CD8-positive, alpha-beta memory T cell (primary cell): ENCODE data around the gene RNF14. TPM values are rescaled to one million over a fixed set of nuclear protein-coding genes. Genes with fewer than 3 reads are reported as not detected.
A peak's percentile ranks its signal among the peaks of the same experiment; 100 is the strongest.
"Not testable (repeated sequence)": the region's sequence is repeated elsewhere in the genome, so short reads cannot be mapped to it uniquely, and the experiment has no call there.

ENCODE experiments used
- CTCF ChIA-PET: fragments of 350-600 bp; sonication (Branson Sonifier 250); formaldehyde crosslinking; loops from one replicate; lab custom pipeline; 2021; ENCODE audit warnings: antibody characterized with exemption; lab: Charles Lee
- POLR2A ChIA-PET: fragments of 350-600 bp; sonication (Branson Sonifier 250); formaldehyde crosslinking; loops from one replicate; lab custom pipeline; 2021; ENCODE audit warnings: antibody characterized with exemption; lab: Charles Lee
- DNase-seq, 5 donors: peaks; one replicate each; pipeline versions ENCODE4 v3.0.0 to v3.0.0-alpha.2; 2020 to 2022; ENCODE audit warnings: mixed read lengths in 1 of 5
- H3K27ac ChIP-seq: one replicate; pipeline ENCODE4 v1.7.0; 2013; ENCODE audit warnings: low read depth, mild to moderate bottlenecking, low read length, moderate library complexity
- H3K27me3 ChIP-seq: 2 replicates; pipeline ENCODE4 v1.7.0; 2013; ENCODE audit warnings: low read length, mild to moderate bottlenecking; ENCODE audit not compliant: insufficient read depth, poor library complexity, severe bottlenecking
- H3K36me3 ChIP-seq: 2 replicates; pipeline ENCODE4 v1.7.0; 2013; ENCODE audit warnings: mild to moderate bottlenecking, low read length, moderate library complexity; ENCODE audit not compliant: insufficient read depth
- H3K4me1 ChIP-seq: 2 replicates; pipeline ENCODE4 v1.7.0; 2013; ENCODE audit warnings: mild to moderate bottlenecking, low read length, moderate library complexity; ENCODE audit not compliant: insufficient read depth
- H3K4me3 ChIP-seq: 2 replicates; pipeline ENCODE4 v1.7.0; 2013; ENCODE audit warnings: mild to moderate bottlenecking, low read length
- H3K9me3 ChIP-seq: 2 replicates; pipeline ENCODE4 v1.7.0; 2013; ENCODE audit warnings: mild to moderate bottlenecking, low read length
- H3K27ac Mint-ChIP-seq, 8 donors: one replicate each; pipeline ENCODE4 v1.8.0; 2020 to 2021; ENCODE audit warnings: mixed read lengths in 8 of 8, mild to moderate bottlenecking in 6 of 8, inconsistent platforms in 3 of 8, moderate library complexity in 3 of 8
- H3K27me3 Mint-ChIP-seq, 2 donors: one replicate each; pipeline ENCODE4 v1.8.0; 2020 to 2021; ENCODE audit warnings: mixed read lengths in 2 of 2, mild to moderate bottlenecking in 1 of 2, moderate library complexity in 1 of 2
- H3K36me3 Mint-ChIP-seq, 3 donors: one replicate each; pipeline ENCODE4 v1.8.0; 2020 to 2021; ENCODE audit warnings: mixed read lengths in 3 of 3, inconsistent platforms in 1 of 3, mild to moderate bottlenecking in 1 of 3
- H3K4me1 Mint-ChIP-seq, 3 donors: one replicate each; pipeline ENCODE4 v1.8.0; 2020 to 2021; ENCODE audit warnings: mixed read lengths in 3 of 3, inconsistent platforms in 1 of 3, mild to moderate bottlenecking in 1 of 3
- H3K4me3 Mint-ChIP-seq, 7 donors: one replicate each; pipeline ENCODE4 v1.8.0; 2020 to 2021; ENCODE audit warnings: mixed read lengths in 7 of 7, mild to moderate bottlenecking in 6 of 7, moderate library complexity in 4 of 7, inconsistent platforms in 2 of 7
- H3K9me3 Mint-ChIP-seq, 5 donors: one replicate each; pipeline ENCODE4 v1.8.0; 2020 to 2022; ENCODE audit warnings: mixed read lengths in 5 of 5, mild to moderate bottlenecking in 3 of 5, moderate library complexity in 2 of 5, inconsistent platforms in 1 of 5
- polyA plus RNA-seq: library from polyadenylated mRNA; unstranded; fragments of 300-500 nt; fragmentation: Illumina TruSeq; gene quantifications from one replicate; pipeline ENCODE4 v1.2.3, GENCODE V29; 2021
- total RNA-seq, 2 experiments: library from RNA; stranded (reverse); gene quantifications; one replicate each; pipeline ENCODE4 v1.2.3, GENCODE V29; 2021

Gene RNF14
- total and polyA plus RNA-seq, 3 experiments from 2014 or later = 43.7 to 49.6 (median 46.2) TPM

GRCh38 chr5:142023836-142024235 is 54.9 kb downstream of the RNF14 start:
- Mint-ChIP-seq H3K4me1 (peaks cover 21 to 31% (median 28%) of the 10 kb centered on the region in 3 donors), H3K4me3 (no peak overlapping the region), H3K27ac (no peak overlapping the region), H3K27me3 (no peaks in the 10 kb centered on the region), H3K9me3 (no peaks in the 10 kb centered on the region), H3K36me3 (peaks cover 0 to 3% (median 0%) of the 10 kb centered on the region in 3 donors)
- H3K27ac ChIP-seq = no peak overlapping the region
- peaks cover 13% of the 10 kb centered on the region for H3K4me1 ChIP-seq
- no peak for DNase-seq
- CTCF ChIA-PET = interaction anchor here (0.7 to 1.4 kb wide), 4 partner anchors 11 to 121 kb away, joined by 3 to 4 read pairs (median 3); partner anchors contain the start of genes GNPDA1 and RNF14
- POLR2A ChIA-PET = interaction anchor here (1.5 kb wide), 1 partner anchor 86 kb away, joined by 4 read pairs; no protein-coding TSS in a partner anchor
- H3K27me3 ChIP-seq = no peaks in the 10 kb centered on the region
- no peak overlapping the region for H3K4me3 ChIP-seq
- H3K9me3 ChIP-seq = no peaks in the 10 kb centered on the region
- H3K36me3 ChIP-seq = no peaks in the 10 kb centered on the region

- H3K27ac ChIP-seq = peak overlapping the region; percentile 55
- POLR2A ChIA-PET = interaction anchor here (1.0 to 2.1 kb wide), 3 partner anchors 9 to 56 kb away, joined by 3 to 6 read pairs (median 5); partner anchors contain the start of genes GNPDA1 and RNF14
- H3K9me3 Mint-ChIP-seq = no peaks in the 10 kb centered on the region
- H3K27me3 Mint-ChIP-seq = no peaks in the 10 kb centered on the region
- H3K4me3 Mint-ChIP-seq = peak overlapping the region; percentile 78 to 94 (median 90)
- H3K4me3 ChIP-seq = peak overlapping the region; percentile 54
- no peaks in the 10 kb centered on the region for H3K27me3 ChIP-seq
- H3K9me3 ChIP-seq = no peaks in the 10 kb centered on the region
- CTCF ChIA-PET = interaction anchor here (0.9 to 1.6 kb wide), 9 partner anchors 13 to 688 kb away, joined by 3 to 6 read pairs (median 4); partner anchors contain the start of genes GNPDA1 and RNF14
- H3K36me3 Mint-ChIP-seq = peaks cover 0 to 3% (median 0%) of the 10 kb centered on the region in 3 donors
- H3K27ac Mint-ChIP-seq = peak overlapping the region; percentile 82 to 99 (median 98)
- DNase-seq = peak; percentile 74 to 88 (median 76)
- H3K36me3 ChIP-seq = no peaks in the 10 kb centered on the region
- peaks cover 13% of the 10 kb centered on the region for H3K4me1 ChIP-seq
- peaks cover 19 to 26% (median 23%) of the 10 kb centered on the region in 3 donors for H3K4me1 Mint-ChIP-seq
These were observed 55.9 kb downstream of the RNF14 start for GRCh38 chr5:142024771-142025304.

- ChIA-PET CTCF (interaction anchor here (0.6 to 1.6 kb wide), 6 partner anchors 9 to 687 kb away, joined by 3 to 6 read pairs (median 4); partner anchors contain the start of genes GNPDA1 and RNF14), POLR2A (interaction anchor here (1.8 to 2.1 kb wide), 2 partner anchors 9 to 13 kb away, joined by 5 to 6 read pairs; partner anchors contain the start of gene GNPDA1)
- Histone ChIP-seq H3K27ac (no peak overlapping the region), H3K9me3 (no peaks in the 10 kb centered on the region), H3K36me3 (no peaks in the 10 kb centered on the region), H3K4me1 (peaks cover 13% of the 10 kb centered on the region), H3K27me3 (no peaks in the 10 kb centered on the region), H3K4me3 (peak overlapping the region; percentile 54)
- DNase-seq = no peak
- Mint-ChIP-seq H3K4me3 (peak overlapping the region; percentile 78 to 94 (median 90)), H3K27ac (peak overlapping the region; percentile 82 to 99 (median 98)), H3K4me1 (peaks cover 17 to 19% (median 18%) of the 10 kb centered on the region in 3 donors), H3K36me3 (peaks cover 0 to 3% (median 0%) of the 10 kb centered on the region in 3 donors), H3K9me3 (no peaks in the 10 kb centered on the region), H3K27me3 (no peaks in the 10 kb centered on the region)
These were observed 56.7 kb downstream of the RNF14 start for GRCh38 chr5:142025637-142026036.

GRCh38 chr5:142032150-142032549 is 63.2 kb downstream of the RNF14 start:
- no peaks in the 10 kb centered on the region for H3K9me3 Mint-ChIP-seq
- no peak overlapping the region for H3K4me3 Mint-ChIP-seq
- H3K4me1 Mint-ChIP-seq = peaks cover 16 to 21% (median 18%) of the 10 kb centered on the region in 3 donors
- DNase-seq = no peak
- H3K27ac Mint-ChIP-seq = no peak overlapping the region
- H3K27me3 ChIP-seq = no peaks in the 10 kb centered on the region
- H3K27ac ChIP-seq = no peak overlapping the region
- no peak overlapping the region for H3K4me3 ChIP-seq
- peaks cover 10% of the 10 kb centered on the region for H3K4me1 ChIP-seq
- ChIA-PET CTCF (no interaction called here), POLR2A (no interaction called here)
- no peaks in the 10 kb centered on the region for H3K27me3 Mint-ChIP-seq
- no peaks in the 10 kb centered on the region for H3K36me3 Mint-ChIP-seq
- no peaks in the 10 kb centered on the region for H3K9me3 ChIP-seq
- no peaks in the 10 kb centered on the region for H3K36me3 ChIP-seq

GRCh38 chr5:142032747-142033631 is 64.1 kb downstream of the RNF14 start:
- no peak overlapping the region for H3K4me3 Mint-ChIP-seq
- no peaks in the 10 kb centered on the region for H3K36me3 Mint-ChIP-seq
- H3K4me1 Mint-ChIP-seq = peaks cover 16 to 21% (median 18%) of the 10 kb centered on the region in 3 donors
- H3K9me3 Mint-ChIP-seq = no peaks in the 10 kb centered on the region
- H3K27ac Mint-ChIP-seq = peak overlapping the region in 1 of 8 donors; percentile 70
- Histone ChIP-seq H3K27ac (no peak overlapping the region), H3K9me3 (no peaks in the 10 kb centered on the region), H3K4me1 (peaks cover 10% of the 10 kb centered on the region), H3K27me3 (no peaks in the 10 kb centered on the region), H3K36me3 (no peaks in the 10 kb centered on the region), H3K4me3 (no peak overlapping the region)
- no peak for DNase-seq
- H3K27me3 Mint-ChIP-seq = peaks cover 0 to 3% of the 10 kb centered on the region in 2 donors
- ChIA-PET POLR2A (no interaction called here), CTCF (interaction anchor here (1.2 kb wide), 1 partner anchor 566 kb away, joined by 3 read pairs; no protein-coding TSS in a partner anchor)

GRCh38 chr5:142033632-142034567 is 65.0 kb downstream of the RNF14 start:
- H3K4me1 ChIP-seq, H3K27me3 ChIP-seq, H3K36me3 ChIP-seq, H3K9me3 ChIP-seq, H3K36me3 Mint-ChIP-seq, H3K4me3 ChIP-seq, POLR2A ChIA-PET, H3K27ac ChIP-seq, H3K27me3 Mint-ChIP-seq, H3K9me3 Mint-ChIP-seq: not testable (repeated sequence)
- H3K27ac Mint-ChIP-seq = peak overlapping the region in 5 of 8 donors; percentile 3 to 62 (median 52)
- H3K4me1 Mint-ChIP-seq = peaks cover 16 to 21% (median 18%) of the 10 kb centered on the region in 3 donors
- H3K4me3 Mint-ChIP-seq = peak overlapping the region in 2 of 7 donors; percentile 6 to 10
- DNase-seq = peak in 1 of 5 donors; percentile 64
- CTCF ChIA-PET = interaction anchor here (1.2 kb wide), 1 partner anchor 565 kb away, joined by 3 read pairs; no protein-coding TSS in a partner anchor

- Mint-ChIP-seq H3K4me3 (peak overlapping the region in 3 of 7 donors; percentile 1 to 4 (median 2)), H3K4me1 (peaks cover 16 to 21% (median 18%) of the 10 kb centered on the region in 3 donors), H3K27me3 (peaks cover 0 to 3% of the 10 kb centered on the region in 2 donors), H3K9me3 (no peaks in the 10 kb centered on the region), H3K36me3 (no peaks in the 10 kb centered on the region), H3K27ac (peak overlapping the region in 7 of 8 donors; percentile 2 to 52 (median 25))
- H3K4me3 ChIP-seq = no peak overlapping the region
- H3K9me3 ChIP-seq = no peaks in the 10 kb centered on the region
- H3K4me1 ChIP-seq = peaks cover 10% of the 10 kb centered on the region
- H3K36me3 ChIP-seq = no peaks in the 10 kb centered on the region
- no peaks in the 10 kb centered on the region for H3K27me3 ChIP-seq
- DNase-seq = no peak
- ChIA-PET POLR2A (no interaction called here), CTCF (interaction anchor here (0.8 to 1.1 kb wide), 4 partner anchors 19 to 98 kb away, joined by 3 to 5 read pairs (median 3); no protein-coding TSS in a partner anchor)
- no peak overlapping the region for H3K27ac ChIP-seq
These were observed 66.1 kb downstream of the RNF14 start for GRCh38 chr5:142034994-142035393.
